HG02973 (cell line): ENCODE data around the gene IFNA8.
"Not testable (repeated sequence)": the region's sequence is repeated elsewhere in the genome, so short reads cannot be mapped to it uniquely, and the experiment has no call there.

Experiments
- ATAC-seq: cut with Tn5 transposase; IDR thresholded peaks from one replicate; pipeline ENCODE4 v1.9.1; 2021; ENCODE audit warnings: moderate library complexity; ENCODE audit not compliant: unreplicated experiment

The IFNA8 gene

GRCh38 chr9:21408817-21409216 lies at the start of gene IFNA8:
Gene IFNA8, plus strand, starts transcription at chr9:21409117. Its CDS starts 60 bp downstream, at chr9:21409177.
- no peak for ATAC-seq

GRCh38 chr9:21362287-21362686 lies 46.6 kb upstream of the IFNA8 start:
- no peak for ATAC-seq

- ATAC-seq: peak; percentile 96
Measured at GRCh38 chr9:21367169-21367568, 41.7 kb upstream of the IFNA8 start.

GRCh38 chr9:21367957-21368356 lies 41.0 kb upstream of the IFNA8 start, which contains the start of gene IFNA13:
Gene IFNA13, minus strand, starts transcription at chr9:21368057. Its CDS starts 47 bp downstream, at chr9:21368010.
- ATAC-seq: no peak

GRCh38 chr9:21371467-21371866 lies 37.5 kb upstream of the IFNA8 start:
- ATAC-seq: not testable (repeated sequence)

- peak; percentile 96 for ATAC-seq
Measured at GRCh38 chr9:21381448-21382339, 27.2 kb upstream of the IFNA8 start.

GRCh38 chr9:21383627-21384026 lies 25.3 kb upstream of the IFNA8 start:
- ATAC-seq: no peak

- no peak for ATAC-seq
Measured at GRCh38 chr9:21385131-21385670, 23.7 kb upstream of the IFNA8 start, which contains the start of gene IFNA2. Gene IFNA2, minus strand, starts transcription at chr9:21385398. Its CDS starts 69 bp downstream, at chr9:21385329.

GRCh38 chr9:21392270-21392669 lies 16.6 kb upstream of the IFNA8 start:
- peak; percentile 86 for ATAC-seq

- ATAC-seq: no peak
Measured at GRCh38 chr9:21395778-21396717, 12.9 kb upstream of the IFNA8 start.

- ATAC-seq: no peak
Measured at GRCh38 chr9:21398955-21399489, 9.9 kb upstream of the IFNA8 start.

- no peak for ATAC-seq
Measured at GRCh38 chr9:21399956-21400355, 9.0 kb upstream of the IFNA8 start.

GRCh38 chr9:21402386-21403251 lies 6.3 kb upstream of the IFNA8 start:
- ATAC-seq: no peak

- no peak for ATAC-seq
Measured at GRCh38 chr9:21404146-21404545, 4.8 kb upstream of the IFNA8 start.

GRCh38 chr9:21412107-21412506 lies 3.2 kb downstream of the IFNA8 start:
- no peak for ATAC-seq

- ATAC-seq: no peak
Measured at GRCh38 chr9:21413151-21413550, 4.2 kb downstream of the IFNA8 start.

GRCh38 chr9:21413624-21414023 lies 4.7 kb downstream of the IFNA8 start:
- no peak for ATAC-seq

GRCh38 chr9:21414220-21414940 lies 5.5 kb downstream of the IFNA8 start:
- no peak for ATAC-seq
